NCI-H1105 (cell line): ENCODE data around the gene TBL3.

Source experiments
- DNase-seq: peaks from one replicate; lab custom pipeline; 2025; lab: John Stamatoyannopoulos, UW

Gene TBL3

DNA sequence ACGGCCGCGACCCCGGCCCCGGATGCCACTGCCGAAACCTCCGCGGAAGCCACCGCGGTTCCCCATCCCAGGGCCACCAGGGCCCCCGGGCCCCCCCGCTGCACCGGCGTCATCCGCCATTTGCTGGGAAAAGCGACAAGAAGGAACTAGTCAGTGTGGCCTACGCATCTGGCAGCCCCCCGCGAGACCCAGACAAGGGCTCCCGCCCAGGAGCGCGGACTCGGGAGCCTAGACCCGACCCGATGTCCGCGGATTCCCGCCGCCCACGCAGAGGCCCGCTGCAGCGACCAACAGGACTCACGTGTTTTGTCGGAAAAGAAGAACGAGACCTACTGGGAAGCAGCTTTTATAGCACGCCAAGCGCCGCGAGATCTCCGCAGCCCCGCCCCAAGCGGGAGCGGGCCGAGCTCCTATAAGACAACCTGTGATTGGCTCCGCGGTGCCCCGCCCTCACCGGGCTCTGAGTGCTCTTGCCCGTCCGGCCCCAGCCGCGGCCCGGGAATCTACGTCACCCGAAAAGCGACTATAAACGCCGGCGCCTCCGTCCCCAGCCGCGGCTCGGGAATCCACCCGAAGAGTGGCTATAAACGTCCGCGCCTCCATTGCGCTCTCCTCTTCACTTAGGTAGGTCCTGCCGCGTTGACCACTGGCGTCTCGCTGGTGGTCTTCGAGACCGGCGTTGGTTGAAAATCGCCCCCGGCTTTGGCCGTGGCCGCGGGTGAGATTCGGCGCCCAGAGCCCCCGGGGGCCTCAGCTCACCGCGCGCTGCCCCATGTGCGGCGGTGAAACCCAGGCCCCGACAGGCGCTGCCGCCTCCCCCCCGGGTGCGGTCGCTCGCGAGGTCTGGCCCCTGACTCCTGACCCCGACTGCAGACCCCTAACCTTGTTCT is 7.1 kb upstream of the TBL3 start, which contains the start of gene RPS2:
Gene RPS2, minus strand, starts transcription at position 321 of the 890 bp plus-strand sequence. Its CDS starts 201 bp downstream, at position 120.
- peak; percentile 85 for DNase-seq

DNA sequence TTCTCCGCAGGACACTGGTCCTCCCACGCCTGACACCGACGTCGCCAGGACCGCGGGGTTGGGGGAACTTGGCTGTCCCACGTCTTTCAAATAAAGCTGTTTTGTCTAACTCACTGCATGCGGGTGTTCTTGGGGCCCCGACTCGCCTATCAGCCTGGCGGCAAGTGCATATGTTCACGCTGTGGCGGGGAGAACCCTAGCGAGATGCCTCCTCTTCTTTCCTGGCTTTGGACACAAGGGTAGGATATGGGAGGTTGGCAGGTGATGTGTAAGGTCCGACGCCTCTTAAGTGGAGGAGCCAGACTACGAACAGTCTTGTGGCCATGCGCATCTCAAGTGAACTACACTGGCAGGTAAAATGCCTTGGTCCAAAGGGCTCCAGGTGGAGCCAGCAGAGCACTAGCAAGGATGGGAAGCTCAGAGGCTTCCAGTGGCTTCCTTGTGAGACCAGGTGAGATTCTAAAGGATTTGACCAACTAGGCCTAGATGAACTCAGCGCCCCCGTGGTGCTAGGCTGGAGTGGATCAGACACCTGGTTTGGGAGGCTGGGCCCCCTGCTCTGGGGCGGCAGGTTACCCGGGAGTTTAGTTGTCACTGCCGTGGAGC is 6.4 kb upstream of the TBL3 start:
- no peak for DNase-seq

DNA sequence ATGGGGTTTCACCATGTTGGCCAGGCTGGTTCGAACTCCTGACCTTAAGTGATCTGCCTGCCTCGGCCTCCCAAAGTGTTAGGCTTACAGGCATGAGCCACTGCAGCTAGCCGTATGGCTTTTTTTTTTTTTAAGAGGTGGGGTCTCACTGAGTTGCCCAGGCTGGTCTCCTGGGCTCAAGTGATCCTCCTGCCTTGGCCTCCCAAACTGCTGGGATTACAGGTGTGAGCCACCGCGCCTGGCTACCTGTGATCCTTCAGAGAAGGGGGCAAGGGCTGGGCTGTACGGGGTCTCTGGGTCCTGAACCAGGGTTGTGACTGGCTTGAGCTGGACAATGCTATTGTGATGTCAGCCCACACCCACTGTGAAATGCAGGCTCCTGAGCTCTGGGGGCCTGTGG is 5.4 kb upstream of the TBL3 start, which contains the start of gene RNF151:
Gene RNF151, plus strand, starts transcription at position 397 of the 400 bp plus-strand sequence. CDS start 26 bp downstream, outside the sequence.
- DNase-seq, result no peak

- DNase-seq, result no peak
Measured at GRCh38 chr16:1968146-1968953, 3.5 kb upstream of the TBL3 start.

- no peak for DNase-seq
Measured at GRCh38 chr16:1972490-1972877, 631 bp downstream of the TBL3 start.

DNA sequence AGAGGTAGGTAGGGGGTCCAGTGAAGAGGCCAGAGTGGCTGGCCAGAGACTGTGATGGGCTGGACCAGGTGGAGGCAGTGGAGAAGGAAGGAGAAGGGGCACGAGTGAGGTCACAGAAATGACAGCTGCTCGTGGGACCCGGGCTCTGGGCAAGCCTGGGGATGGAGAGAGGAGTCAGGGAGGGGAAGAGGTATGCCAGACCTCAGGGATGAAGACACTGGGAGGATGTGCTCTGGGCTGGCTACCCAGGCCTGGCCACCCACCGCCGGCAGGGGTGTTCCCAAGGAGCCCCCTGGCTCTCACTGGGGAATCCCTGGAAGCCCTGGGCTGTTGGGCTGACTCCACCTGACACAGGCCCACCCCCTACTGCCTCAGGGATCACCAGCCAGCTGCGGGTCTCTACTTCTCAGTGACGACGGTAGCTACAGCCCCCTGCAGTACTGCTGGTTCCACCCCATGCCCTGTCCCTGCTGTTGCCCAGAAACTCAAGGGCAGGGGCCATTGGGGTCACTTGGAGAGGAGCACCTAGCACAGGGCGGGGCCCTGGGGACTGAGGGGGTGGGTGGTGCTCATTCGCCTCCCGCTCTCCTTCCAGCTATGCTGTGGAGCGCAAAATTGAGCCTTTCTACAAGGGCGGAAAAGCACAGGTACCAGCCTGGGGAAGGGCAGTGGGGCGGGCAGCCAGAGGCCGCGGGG is 1.8 kb downstream of the TBL3 start:
- DNase-seq, result no peak

GRCh38 chr16:1974157-1975070 is 2.6 kb downstream of the TBL3 start:
- no peak for DNase-seq

DNA sequence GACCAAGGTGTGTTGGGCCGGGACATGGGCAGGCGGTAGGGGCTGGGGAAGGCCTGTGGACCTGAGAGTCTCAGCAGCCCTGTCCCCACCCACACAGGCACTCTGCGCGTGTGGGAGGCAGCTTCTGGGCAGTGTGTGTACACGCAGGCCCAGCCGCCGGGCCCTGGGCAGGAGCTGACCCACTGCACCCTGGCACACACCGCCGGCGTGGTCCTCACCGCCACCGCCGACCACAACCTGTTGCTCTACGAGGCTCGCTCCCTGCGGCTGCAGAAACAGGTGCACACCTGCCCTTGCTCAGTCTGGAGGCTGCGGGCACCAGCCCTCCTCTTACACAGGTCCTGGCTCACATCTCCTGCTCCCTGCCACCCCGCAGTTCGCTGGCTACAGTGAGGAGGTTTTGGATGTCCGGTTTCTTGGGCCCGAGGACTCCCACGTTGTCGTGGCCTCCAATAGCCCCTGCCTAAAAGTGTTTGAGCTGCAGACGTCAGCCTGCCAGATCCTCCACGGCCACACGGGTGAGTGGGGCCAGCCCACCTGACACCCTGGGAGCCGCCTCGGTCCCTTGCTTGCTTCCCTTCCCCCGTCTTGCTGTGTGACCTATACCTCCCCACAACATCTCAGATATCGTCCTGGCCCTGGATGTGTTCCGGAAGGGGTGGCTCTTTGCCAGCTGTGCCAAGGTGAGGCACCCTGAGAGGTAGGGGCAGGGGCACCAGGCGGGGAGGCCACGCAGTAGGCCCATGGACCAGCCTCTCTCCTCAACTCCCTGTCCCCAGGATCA is 3.8 kb downstream of the TBL3 start:
- DNase-seq, result no peak

DNA sequence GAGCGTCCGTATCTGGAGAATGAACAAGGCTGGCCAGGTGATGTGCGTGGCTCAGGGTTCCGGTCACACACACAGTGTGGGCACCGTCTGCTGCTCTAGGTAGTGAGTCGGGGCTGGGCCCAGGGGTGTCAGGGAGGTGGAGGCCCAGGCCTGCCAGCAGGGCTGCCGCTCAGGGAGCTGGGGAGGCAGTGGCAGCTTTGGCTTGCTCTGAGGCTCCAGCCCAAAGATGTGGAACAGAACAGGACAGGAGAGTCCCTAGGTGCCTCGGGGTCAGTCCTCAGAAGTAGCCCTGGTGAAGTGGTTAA is 4.3 kb downstream of the TBL3 start:
- no peak for DNase-seq

- no peak for DNase-seq
Measured at GRCh38 chr16:1976951-1977874, 5.4 kb downstream of the TBL3 start.

DNA sequence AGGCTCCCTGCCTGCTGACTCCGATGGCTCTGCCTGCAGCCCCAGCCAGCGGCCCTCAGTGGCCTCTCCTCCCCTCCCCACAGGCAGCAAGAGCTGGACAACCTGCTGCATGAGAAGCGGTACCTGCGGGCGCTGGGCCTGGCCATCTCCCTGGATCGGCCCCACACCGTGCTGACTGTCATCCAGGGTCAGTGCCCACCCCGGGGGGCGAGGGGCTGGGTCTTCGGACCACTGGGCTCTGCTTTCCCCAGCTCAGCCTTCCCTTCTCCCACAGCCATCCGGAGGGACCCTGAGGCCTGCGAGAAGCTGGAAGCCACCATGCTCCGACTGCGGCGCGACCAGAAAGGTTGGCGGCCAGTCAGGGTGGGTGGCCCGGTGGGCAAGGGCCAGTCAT is 6.0 kb downstream of the TBL3 start:
- DNase-seq, result no peak

GRCh38 chr16:1978476-1979120 is 6.7 kb downstream of the TBL3 start:
- no peak for DNase-seq

DNA sequence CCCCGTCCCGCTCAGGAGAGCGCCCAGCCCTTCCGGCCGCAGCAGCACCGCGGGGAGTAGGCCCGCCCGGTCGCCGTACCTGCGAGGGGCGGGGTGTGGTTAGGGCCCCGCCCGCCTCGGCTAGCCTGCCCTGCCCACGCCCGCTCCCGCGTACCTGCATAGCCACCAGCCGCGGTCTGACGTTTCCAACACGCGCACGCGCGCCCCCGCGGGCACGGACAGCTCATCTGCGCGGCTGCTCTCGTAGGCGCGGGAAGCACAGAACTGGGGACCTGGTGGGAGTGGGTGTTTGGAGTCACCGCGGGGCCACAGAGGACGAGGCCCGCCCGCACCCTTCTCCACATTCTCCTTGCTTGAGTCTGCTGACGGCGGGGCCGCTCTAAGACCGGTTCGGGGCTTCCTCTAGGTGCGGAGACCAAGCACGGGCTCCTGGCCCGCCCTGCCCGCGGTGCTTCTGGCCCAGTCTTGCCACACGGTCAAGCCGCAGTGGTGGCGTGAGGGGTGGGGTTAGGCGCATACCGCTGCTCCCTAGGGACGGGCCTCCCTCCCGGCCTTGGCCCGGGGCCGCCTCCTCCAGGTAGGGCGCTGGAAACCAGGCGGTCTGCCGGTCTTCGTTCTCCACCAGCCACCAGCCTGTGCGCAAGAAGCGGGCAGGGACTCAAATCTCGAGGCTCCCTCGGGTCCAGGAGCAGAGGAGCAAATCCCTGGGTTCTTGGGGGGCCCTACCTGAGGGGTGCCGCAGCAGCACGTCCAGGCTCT is 7.6 kb downstream of the TBL3 start:
- no peak for DNase-seq

GRCh38 chr16:1980030-1980769 is 8.3 kb downstream of the TBL3 start:
- no peak for DNase-seq

DNA sequence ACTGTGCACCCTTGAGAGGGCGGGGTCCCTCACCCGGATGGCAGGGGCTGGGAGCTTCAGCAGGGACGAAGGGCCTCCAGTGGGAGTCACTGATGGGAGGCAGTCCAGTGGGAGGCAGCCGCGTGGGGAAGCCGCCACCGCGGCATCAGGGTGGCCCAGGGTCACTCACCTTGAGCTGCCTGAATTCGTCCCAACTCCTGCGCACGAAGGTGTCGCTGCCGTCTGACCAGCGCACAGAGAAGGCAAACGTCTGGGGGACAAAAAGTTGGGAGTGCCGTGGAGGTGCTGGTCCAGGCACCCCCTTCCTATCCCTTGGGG is 8.9 kb downstream of the TBL3 start:
- DNase-seq, result no peak

DNA sequence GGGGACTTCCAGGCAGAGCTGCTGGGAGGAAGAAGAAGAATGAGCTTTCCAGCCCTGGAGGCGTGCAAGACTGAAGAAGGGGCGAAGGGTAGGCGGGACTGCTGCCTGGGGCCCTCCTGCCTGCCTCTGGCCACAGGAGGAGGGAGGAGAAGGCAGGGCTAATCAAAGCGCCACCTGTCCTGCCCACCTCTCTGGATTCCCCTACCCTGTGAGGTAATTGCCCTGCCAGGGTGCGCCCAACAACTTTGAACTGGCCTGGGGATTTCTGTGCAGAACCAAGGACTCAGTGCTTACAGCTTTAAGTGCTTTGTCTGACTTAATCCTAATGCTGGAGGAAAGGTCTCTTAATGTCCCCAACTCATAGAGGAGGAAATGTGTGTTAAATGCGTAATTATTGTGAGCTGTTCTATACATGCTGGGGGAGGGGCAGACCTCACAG is 9.6 kb downstream of the TBL3 start, which contains the start of gene NOXO1:
Gene NOXO1, minus strand, starts transcription at position 72 of the 439 bp plus-strand sequence. CDS start 290 bp downstream, outside the sequence.
- DNase-seq, result no peak

- DNase-seq, result no peak
Measured at GRCh38 chr16:1982013-1982433, 10.2 kb downstream of the TBL3 start.
